HepG2 (cell line): ENCODE measurements around the gene ZNF343. TPM values are rescaled to one million over a fixed set of nuclear protein-coding genes. Genes with fewer than 3 reads are reported as not detected.

Experiments used
- PHF8 ChIP-seq: sonication (generic); formaldehyde crosslinking; IDR thresholded peaks from 2 replicates; pipeline ENCODE4 v1.5.0; 2020; ENCODE audit warnings: missing genetic modification reagents
- SETDB1 ChIP-seq: sonication (generic); formaldehyde crosslinking; IDR thresholded peaks from 2 replicates; pipeline ENCODE4 v1.5.1; 2020; ENCODE audit warnings: missing genetic modification reagents, mild to moderate bottlenecking, borderline replicate concordance
- TMF1 ChIP-seq: sonication (generic); formaldehyde crosslinking; IDR thresholded peaks from 2 replicates; pipeline ENCODE4 v1.8.1; 2022; ENCODE audit warnings: low read depth, missing genetic modification reagents
- YEATS2 ChIP-seq: sonication (generic); formaldehyde crosslinking; IDR thresholded peaks from 2 replicates; pipeline ENCODE4 v1.4.0; 2020; ENCODE audit warnings: missing genetic modification reagents, borderline replicate concordance
- ZNF598 ChIP-seq: sonication (generic); formaldehyde crosslinking; IDR thresholded peaks from 2 replicates; pipeline ENCODE4 v1.5.1; 2020; ENCODE audit warnings: mild to moderate bottlenecking, missing genetic modification reagents, borderline replicate concordance
- ZNF607 ChIP-seq: sonication (generic); formaldehyde crosslinking; IDR thresholded peaks from 2 replicates; pipeline ENCODE4 v1.5.1; 2020; ENCODE audit warnings: missing genetic modification reagents, mild to moderate bottlenecking, borderline replicate concordance
- ZNF784 ChIP-seq: sonication (generic); formaldehyde crosslinking; IDR thresholded peaks from 2 replicates; pipeline ENCODE4 v1.5.1; 2020; ENCODE audit warnings: missing genetic modification reagents, mild to moderate bottlenecking, borderline replicate concordance
- polyA plus RNA-seq, 8 experiments: library from polyadenylated mRNA; depleted of rRNA in 3 of 8; stranded (reverse) in 7 of 8; unstranded in 1 of 8; fragments of >200 nt; fragmentation: Illumina TruSeq in 4 of 8; extraction: Trizol in 4 of 8; gene quantifications; 2 replicates each; pipeline versions ENCODE4 v1.2.1 to v1.2.3, GENCODE V29; 2011 to 2016; ENCODE audit warnings: low read depth in 4 of 8, missing spikeins in 1 of 8, mixed read lengths in 1 of 8; ENCODE audit not compliant: insufficient read depth in 1 of 8
- total RNA-seq, 5 experiments: library from RNA; depleted of rRNA; stranded (reverse); fragments of >200 nt; fragmentation: Illumina TruSeq; extraction: Trizol; gene quantifications; 2 replicates each; pipeline ENCODE4 v1.2.3, GENCODE V29; 2016; ENCODE audit warnings: low read depth in 1 of 5
- TF ChIP-seq, protein P1 (sequence below): IDR thresholded peaks from 2 replicates; pipeline ENCODE4 v1.6.1; 2016; ENCODE audit warnings: mild to moderate bottlenecking
- TF ChIP-seq, protein P2 (sequence below): sonication (generic); formaldehyde crosslinking; IDR thresholded peaks from 2 replicates; pipeline ENCODE4 v1.4.0; 2020; ENCODE audit warnings: mild to moderate bottlenecking, low read depth, missing genetic modification reagents
- TF ChIP-seq, protein P3 (sequence below): sonication (generic); formaldehyde crosslinking; IDR thresholded peaks from 2 replicates; pipeline ENCODE4 v1.4.0; 2020; ENCODE audit warnings: mild to moderate bottlenecking, missing genetic modification reagents

The ZNF343 gene
- total and polyA plus RNA-seq, 2 of the 13 experiments (the other 11 are each of a cell fraction or from before 2014, with no cell fraction given), result 16.4 to 22.1 TPM

- TF ChIP-seq ZNF784 (CRISPR knock-in tag), result peak; percentile 40
- TF ChIP-seq, protein P1, sequence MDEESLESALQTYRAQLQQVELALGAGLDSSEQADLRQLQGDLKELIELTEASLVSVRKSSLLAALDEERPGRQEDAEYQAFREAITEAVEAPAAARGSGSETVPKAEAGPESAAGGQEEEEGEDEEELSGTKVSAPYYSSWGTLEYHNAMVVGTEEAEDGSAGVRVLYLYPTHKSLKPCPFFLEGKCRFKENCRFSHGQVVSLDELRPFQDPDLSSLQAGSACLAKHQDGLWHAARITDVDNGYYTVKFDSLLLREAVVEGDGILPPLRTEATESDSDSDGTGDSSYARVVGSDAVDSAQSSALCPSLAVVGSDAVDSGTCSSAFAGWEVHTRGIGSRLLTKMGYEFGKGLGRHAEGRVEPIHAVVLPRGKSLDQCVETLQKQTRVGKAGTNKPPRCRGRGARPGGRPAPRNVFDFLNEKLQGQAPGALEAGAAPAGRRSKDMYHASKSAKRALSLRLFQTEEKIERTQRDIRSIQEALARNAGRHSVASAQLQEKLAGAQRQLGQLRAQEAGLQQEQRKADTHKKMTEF (CRISPR knock-in tag), result peak; percentile 12; the same call in 1 of the 2 replicates
- peak; percentile 13; the same call in 1 of the 2 replicates for TF ChIP-seq YEATS2 (CRISPR knock-in tag)
- TF ChIP-seq TMF1 (CRISPR knock-in tag), result peak; percentile 62; the same call in 1 of the 2 replicates
- TF ChIP-seq, protein P2, sequence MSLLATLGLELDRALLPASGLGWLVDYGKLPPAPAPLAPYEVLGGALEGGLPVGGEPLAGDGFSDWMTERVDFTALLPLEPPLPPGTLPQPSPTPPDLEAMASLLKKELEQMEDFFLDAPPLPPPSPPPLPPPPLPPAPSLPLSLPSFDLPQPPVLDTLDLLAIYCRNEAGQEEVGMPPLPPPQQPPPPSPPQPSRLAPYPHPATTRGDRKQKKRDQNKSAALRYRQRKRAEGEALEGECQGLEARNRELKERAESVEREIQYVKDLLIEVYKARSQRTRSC, result 0 out of 2 replicates have a peak, but pooled peaks have one; percentile 43
- no peak; the same call in 1 of the 2 replicates for TF ChIP-seq SETDB1 (CRISPR knock-in tag)
- peak; percentile 86 for TF ChIP-seq ZNF607 (CRISPR knock-in tag)
- TF ChIP-seq, protein P3, sequence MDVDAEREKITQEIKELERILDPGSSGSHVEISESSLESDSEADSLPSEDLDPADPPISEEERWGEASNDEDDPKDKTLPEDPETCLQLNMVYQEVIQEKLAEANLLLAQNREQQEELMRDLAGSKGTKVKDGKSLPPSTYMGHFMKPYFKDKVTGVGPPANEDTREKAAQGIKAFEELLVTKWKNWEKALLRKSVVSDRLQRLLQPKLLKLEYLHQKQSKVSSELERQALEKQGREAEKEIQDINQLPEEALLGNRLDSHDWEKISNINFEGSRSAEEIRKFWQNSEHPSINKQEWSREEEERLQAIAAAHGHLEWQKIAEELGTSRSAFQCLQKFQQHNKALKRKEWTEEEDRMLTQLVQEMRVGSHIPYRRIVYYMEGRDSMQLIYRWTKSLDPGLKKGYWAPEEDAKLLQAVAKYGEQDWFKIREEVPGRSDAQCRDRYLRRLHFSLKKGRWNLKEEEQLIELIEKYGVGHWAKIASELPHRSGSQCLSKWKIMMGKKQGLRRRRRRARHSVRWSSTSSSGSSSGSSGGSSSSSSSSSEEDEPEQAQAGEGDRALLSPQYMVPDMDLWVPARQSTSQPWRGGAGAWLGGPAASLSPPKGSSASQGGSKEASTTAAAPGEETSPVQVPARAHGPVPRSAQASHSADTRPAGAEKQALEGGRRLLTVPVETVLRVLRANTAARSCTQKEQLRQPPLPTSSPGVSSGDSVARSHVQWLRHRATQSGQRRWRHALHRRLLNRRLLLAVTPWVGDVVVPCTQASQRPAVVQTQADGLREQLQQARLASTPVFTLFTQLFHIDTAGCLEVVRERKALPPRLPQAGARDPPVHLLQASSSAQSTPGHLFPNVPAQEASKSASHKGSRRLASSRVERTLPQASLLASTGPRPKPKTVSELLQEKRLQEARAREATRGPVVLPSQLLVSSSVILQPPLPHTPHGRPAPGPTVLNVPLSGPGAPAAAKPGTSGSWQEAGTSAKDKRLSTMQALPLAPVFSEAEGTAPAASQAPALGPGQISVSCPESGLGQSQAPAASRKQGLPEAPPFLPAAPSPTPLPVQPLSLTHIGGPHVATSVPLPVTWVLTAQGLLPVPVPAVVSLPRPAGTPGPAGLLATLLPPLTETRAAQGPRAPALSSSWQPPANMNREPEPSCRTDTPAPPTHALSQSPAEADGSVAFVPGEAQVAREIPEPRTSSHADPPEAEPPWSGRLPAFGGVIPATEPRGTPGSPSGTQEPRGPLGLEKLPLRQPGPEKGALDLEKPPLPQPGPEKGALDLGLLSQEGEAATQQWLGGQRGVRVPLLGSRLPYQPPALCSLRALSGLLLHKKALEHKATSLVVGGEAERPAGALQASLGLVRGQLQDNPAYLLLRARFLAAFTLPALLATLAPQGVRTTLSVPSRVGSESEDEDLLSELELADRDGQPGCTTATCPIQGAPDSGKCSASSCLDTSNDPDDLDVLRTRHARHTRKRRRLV (CRISPR knock-in tag), result peak; percentile 68; the same call in 1 of the 2 replicates
- TF ChIP-seq ZNF598 (CRISPR knock-in tag), result 0 out of 2 replicates have a peak, but pooled peaks have one; percentile 27
- TF ChIP-seq PHF8 (CRISPR knock-in tag), result peak; percentile 66
These were observed 16.2 kb upstream of the ZNF343 start (continued) for GRCh38 chr20:2524709-2525506.
